Mesenchymal stem cell (in vitro differentiated cells and primary cell): ENCODE data around the gene ZNF521.

Source experiments
- DNase-seq: peaks from one replicate; pipeline ENCODE4 v3.0.0-alpha.2; 2013
- H2AFZ ChIP-seq: one replicate; pipeline ENCODE4 v1.6.1; 2013; ENCODE audit warnings: low read depth, mild to moderate bottlenecking, control low read depth, inconsistent platforms, low read length, moderate library complexity
- H2AK5ac ChIP-seq: 2 replicates; pipeline ENCODE4 v1.6.1; 2013; ENCODE audit warnings: low read length, moderate library complexity, mild to moderate bottlenecking, inconsistent platforms; ENCODE audit not compliant: severe bottlenecking
- H2BK120ac ChIP-seq: one replicate; pipeline ENCODE4 v1.6.1; 2013; ENCODE audit warnings: low read depth, mild to moderate bottlenecking, inconsistent platforms, low read length, moderate library complexity
- H2BK12ac ChIP-seq, 2 experiments: one replicate each; pipeline ENCODE4 v1.6.1; 2013; ENCODE audit warnings: inconsistent platforms in 2 of 2, low read length in 2 of 2, mild to moderate bottlenecking in 2 of 2, moderate library complexity in 2 of 2, control low read depth in 1 of 2
- H2BK15ac ChIP-seq: one replicate; pipeline ENCODE4 v1.6.1; 2013; ENCODE audit warnings: mild to moderate bottlenecking, low read depth, inconsistent platforms; ENCODE audit not compliant: poor library complexity, severe bottlenecking
- H2BK5ac ChIP-seq: 2 replicates; pipeline ENCODE4 v1.6.1; 2013; ENCODE audit warnings: low read depth, mild to moderate bottlenecking, low read length, control low read depth, inconsistent platforms; ENCODE audit not compliant: poor library complexity, severe bottlenecking
- H3K14ac ChIP-seq, 2 experiments: one replicate each; pipeline ENCODE4 v1.6.1; 2013; ENCODE audit warnings: inconsistent platforms in 2 of 2, low read length in 2 of 2, control low read depth in 1 of 2, mild to moderate bottlenecking in 1 of 2, moderate library complexity in 1 of 2
- H3K18ac ChIP-seq, 2 experiments: one replicate each; pipeline ENCODE4 v1.6.1; 2013; ENCODE audit warnings: inconsistent platforms in 2 of 2, low read length in 2 of 2, control low read depth in 1 of 2, low read depth in 1 of 2, mild to moderate bottlenecking in 1 of 2
- H3K23ac ChIP-seq, 2 experiments: one replicate each; pipeline ENCODE4 v1.6.1; 2013; ENCODE audit warnings: inconsistent platforms in 2 of 2, low read length in 2 of 2, mild to moderate bottlenecking in 2 of 2, moderate library complexity in 2 of 2, control low read depth in 1 of 2
- H3K27ac ChIP-seq: 2 replicates; pipeline ENCODE4 v1.5.1; 2013; ENCODE audit warnings: mild to moderate bottlenecking, moderate library complexity, low read length, control low read depth, inconsistent platforms; ENCODE audit not compliant: poor library complexity, severe bottlenecking
- H3K27me3 ChIP-seq, 2 experiments: 2 replicates each; pipeline versions ENCODE4 v1.6.1 to v1.7.0; 2013; ENCODE audit warnings: low read length in 2 of 2, mild to moderate bottlenecking in 2 of 2, moderate library complexity in 2 of 2, control low read depth in 1 of 2, inconsistent platforms in 1 of 2; ENCODE audit not compliant: control insufficient read depth in 1 of 2, insufficient read depth in 1 of 2
- H3K36me3 ChIP-seq, 2 experiments: 2 replicates each; pipeline versions ENCODE4 v1.6.1 to v1.7.0; 2013; ENCODE audit warnings: low read length in 2 of 2, control low read depth in 1 of 2, inconsistent platforms in 1 of 2, low read depth in 1 of 2, mild to moderate bottlenecking in 1 of 2; ENCODE audit not compliant: insufficient read depth in 2 of 2, control insufficient read depth in 1 of 2
- H3K4ac ChIP-seq, 2 experiments: one replicate each; pipeline ENCODE4 v1.6.1; 2013; ENCODE audit warnings: inconsistent platforms in 2 of 2, low read length in 2 of 2, mild to moderate bottlenecking in 2 of 2, moderate library complexity in 2 of 2, control low read depth in 1 of 2, low read depth in 1 of 2
- H3K4me1 ChIP-seq: 2 replicates; pipeline ENCODE4 v1.6.1; 2013; ENCODE audit warnings: low read depth, low read length, control low read depth; ENCODE audit not compliant: control insufficient read depth, insufficient read depth
- H3K4me2 ChIP-seq: 2 replicates; pipeline ENCODE4 v1.6.1; 2013; ENCODE audit warnings: low read length, mild to moderate bottlenecking, inconsistent platforms; ENCODE audit not compliant: poor library complexity, severe bottlenecking
- H3K4me3 ChIP-seq, 2 experiments: 2 replicates each; pipeline versions ENCODE4 v1.5.1 to v1.7.0; 2013; ENCODE audit warnings: low read length in 2 of 2, mild to moderate bottlenecking in 2 of 2, control low read depth in 1 of 2, low read depth in 1 of 2; ENCODE audit not compliant: insufficient read depth in 1 of 2
- H3K79me1 ChIP-seq: replicated peaks from 2 replicates; pipeline ENCODE4 v1.6.1; 2013; ENCODE audit warnings: mild to moderate bottlenecking, control low read depth, low read length, inconsistent platforms; ENCODE audit not compliant: poor library complexity, severe bottlenecking
- H3K9ac ChIP-seq: 2 replicates; pipeline ENCODE4 v1.7.0; 2013; ENCODE audit warnings: mild to moderate bottlenecking, low read length, moderate library complexity
- H3K9me3 ChIP-seq: 2 replicates; pipeline ENCODE4 v1.7.0; 2013; ENCODE audit warnings: mild to moderate bottlenecking, low read length; ENCODE audit not compliant: control insufficient read depth
- H4K8ac ChIP-seq: one replicate; pipeline ENCODE4 v1.6.1; 2013; ENCODE audit warnings: inconsistent platforms, mild to moderate bottlenecking, low read length, moderate library complexity
- H4K91ac ChIP-seq: one replicate; pipeline ENCODE4 v1.6.1; 2013; ENCODE audit warnings: mild to moderate bottlenecking, low read length, inconsistent platforms
- WGBS: methylation state at CpG from one replicate; pipeline ENCODE4 v1.1.7; 2013; ENCODE audit warnings: mixed read lengths; 5-methylcytosine and 5-hydroxymethylcytosine counted together

ZNF521 gene

DNA sequence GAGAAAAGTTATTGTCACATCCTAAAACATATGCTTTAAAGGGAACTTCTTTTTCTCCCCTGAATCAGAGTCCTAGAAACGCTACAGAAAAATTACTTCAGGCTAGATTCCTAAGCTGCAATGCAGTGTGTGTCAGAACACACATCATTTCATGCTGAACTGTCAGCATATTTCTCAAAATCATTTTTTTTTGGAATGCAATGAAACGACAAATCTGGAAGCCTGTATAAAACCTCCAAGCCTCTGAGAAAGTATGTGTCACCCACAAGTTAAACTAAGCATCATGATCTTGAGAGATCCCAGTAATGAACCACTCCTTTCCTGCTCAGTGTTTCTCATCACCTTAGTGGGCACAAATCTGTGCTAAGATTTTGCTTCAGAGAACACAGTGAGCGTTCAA lies 276.2 kb downstream of the ZNF521 start:
- H2BK12ac ChIP-seq, result no peak overlapping the region
- no peak overlapping the region for H2AFZ ChIP-seq
- H3K4me2 ChIP-seq, result no peak overlapping the region
- no peak overlapping the region for H3K14ac ChIP-seq
- H2BK5ac ChIP-seq, result no peak overlapping the region
- no peak overlapping the region for H4K91ac ChIP-seq
- no peak overlapping the region for H4K8ac ChIP-seq
- H3K9me3 ChIP-seq, result no peaks in the 10 kb centered on the region
- H3K36me3 ChIP-seq, result peaks cover 17 to 38% of the 10 kb centered on the region in 2 experiments
- no peak overlapping the region for H3K4ac ChIP-seq
- no peak overlapping the region for H3K27ac ChIP-seq
- no peaks in the 10 kb centered on the region for H3K4me1 ChIP-seq
- H3K4me3 ChIP-seq, result no peak overlapping the region
- no peak overlapping the region for H2BK15ac ChIP-seq
- no peak overlapping the region for H2BK120ac ChIP-seq
- DNase-seq, result no peak
- peak overlapping the region; percentile 26 for H3K9ac ChIP-seq
- no peak overlapping the region for H2AK5ac ChIP-seq
- 79% methylated on average over 3 of the region's 3 CpGs for WGBS
- no peaks in the 10 kb centered on the region for H3K27me3 ChIP-seq
- no peak overlapping the region for H3K18ac ChIP-seq
- H3K79me1 ChIP-seq, result peaks cover 2% of the 10 kb centered on the region
- H3K23ac ChIP-seq, result no peak overlapping the region

- DNase-seq, result no peak
- Histone ChIP-seq H2BK5ac (no peak overlapping the region), H4K8ac (no peak overlapping the region), H2BK12ac (no peak overlapping the region), H3K4me3 (no peak overlapping the region), H3K27me3 (no peaks in the 10 kb centered on the region), H3K9ac (peak overlapping the region; percentile 26), H3K4ac (no peak overlapping the region), H3K23ac (no peak overlapping the region), H3K4me1 (no peaks in the 10 kb centered on the region), H2AFZ (no peak overlapping the region), H3K4me2 (no peak overlapping the region), H3K27ac (no peak overlapping the region), H3K14ac (no peak overlapping the region), H3K18ac (no peak overlapping the region), H3K79me1 (peaks cover 2% of the 10 kb centered on the region), H2BK15ac (no peak overlapping the region), H4K91ac (no peak overlapping the region), H3K36me3 (peaks cover 15 to 35% of the 10 kb centered on the region in 2 experiments), H3K9me3 (no peaks in the 10 kb centered on the region), H2BK120ac (no peak overlapping the region), H2AK5ac (no peak overlapping the region)
- WGBS, result 88% methylated on average over 4 of the region's 5 CpGs
Observed at GRCh38 chr18:25075331-25075730, 276.6 kb downstream of the ZNF521 start.

GRCh38 chr18:25074925-25075324 lies 277.0 kb downstream of the ZNF521 start:
- no peak overlapping the region for H4K91ac ChIP-seq
- H2BK15ac ChIP-seq, result no peak overlapping the region
- no peak overlapping the region for H2BK5ac ChIP-seq
- no peaks in the 10 kb centered on the region for H3K4me1 ChIP-seq
- H3K23ac ChIP-seq, result no peak overlapping the region
- H3K4ac ChIP-seq, result no peak overlapping the region
- no peak overlapping the region for H2AFZ ChIP-seq
- no peak overlapping the region for H4K8ac ChIP-seq
- no peak overlapping the region for H3K4me2 ChIP-seq
- peaks cover 2% of the 10 kb centered on the region for H3K79me1 ChIP-seq
- no peak overlapping the region for H3K18ac ChIP-seq
- peaks cover 13 to 33% of the 10 kb centered on the region in 2 experiments for H3K36me3 ChIP-seq
- no peak for DNase-seq
- no peak overlapping the region for H3K9ac ChIP-seq
- H3K9me3 ChIP-seq, result no peaks in the 10 kb centered on the region
- H2BK12ac ChIP-seq, result no peak overlapping the region
- H3K27ac ChIP-seq, result no peak overlapping the region
- no peak overlapping the region for H3K4me3 ChIP-seq
- no peaks in the 10 kb centered on the region for H3K27me3 ChIP-seq
- 87% methylated on average over 3 of the region's 4 CpGs for WGBS
- H3K14ac ChIP-seq, result no peak overlapping the region
- no peak overlapping the region for H2AK5ac ChIP-seq
- H2BK120ac ChIP-seq, result no peak overlapping the region

GRCh38 chr18:25072205-25072604 lies 279.8 kb downstream of the ZNF521 start:
- Histone ChIP-seq H3K9me3 (no peaks in the 10 kb centered on the region), H3K27ac (no peak overlapping the region), H3K14ac (no peak overlapping the region), H2BK5ac (no peak overlapping the region), H3K27me3 (no peaks in the 10 kb centered on the region), H3K18ac (no peak overlapping the region), H3K79me1 (peaks cover 2% of the 10 kb centered on the region), H3K9ac (no peak overlapping the region), H2AK5ac (no peak overlapping the region), H3K4me3 (no peak overlapping the region), H3K4ac (no peak overlapping the region), H4K91ac (no peak overlapping the region), H2BK15ac (no peak overlapping the region), H3K36me3 (peaks cover 6 to 7% of the 10 kb centered on the region in 2 experiments), H2BK12ac (no peak overlapping the region), H2BK120ac (no peak overlapping the region), H2AFZ (no peak overlapping the region), H3K4me2 (no peak overlapping the region), H4K8ac (no peak overlapping the region), H3K4me1 (no peaks in the 10 kb centered on the region), H3K23ac (no peak overlapping the region)
- DNase-seq, result no peak
- 97% methylated on average over 6 of the region's 6 CpGs for WGBS
